ENCODE data around the gene SMAD3. TPM values are rescaled to one million over a fixed set of nuclear protein-coding genes. Genes with fewer than 3 reads are reported as not detected.

The SMAD3 gene
- total RNA-seq, 1 donor from 2014 or later = 89.3 TPM

- no peak overlapping the region for H3K4me3 ChIP-seq
- no peaks in the 10 kb centered on the region for H3K27me3 ChIP-seq
- intact Hi-C loops (cut with DNase I) = loop anchor here (5.0 kb wide), 1 partner anchor 79 kb away; no protein-coding TSS in a partner anchor
- peaks cover 19 to 49% of the 10 kb centered on the region in 2 donors for H3K4me1 ChIP-seq
- DNase-seq (ENCODE audit: low spot score in 2 of 2) = no peak
- no peaks in the 10 kb centered on the region for H3K36me3 ChIP-seq
- peak overlapping the region; percentile 86 to 87 for H3K27ac ChIP-seq
- TF ChIP-seq, protein P1, sequence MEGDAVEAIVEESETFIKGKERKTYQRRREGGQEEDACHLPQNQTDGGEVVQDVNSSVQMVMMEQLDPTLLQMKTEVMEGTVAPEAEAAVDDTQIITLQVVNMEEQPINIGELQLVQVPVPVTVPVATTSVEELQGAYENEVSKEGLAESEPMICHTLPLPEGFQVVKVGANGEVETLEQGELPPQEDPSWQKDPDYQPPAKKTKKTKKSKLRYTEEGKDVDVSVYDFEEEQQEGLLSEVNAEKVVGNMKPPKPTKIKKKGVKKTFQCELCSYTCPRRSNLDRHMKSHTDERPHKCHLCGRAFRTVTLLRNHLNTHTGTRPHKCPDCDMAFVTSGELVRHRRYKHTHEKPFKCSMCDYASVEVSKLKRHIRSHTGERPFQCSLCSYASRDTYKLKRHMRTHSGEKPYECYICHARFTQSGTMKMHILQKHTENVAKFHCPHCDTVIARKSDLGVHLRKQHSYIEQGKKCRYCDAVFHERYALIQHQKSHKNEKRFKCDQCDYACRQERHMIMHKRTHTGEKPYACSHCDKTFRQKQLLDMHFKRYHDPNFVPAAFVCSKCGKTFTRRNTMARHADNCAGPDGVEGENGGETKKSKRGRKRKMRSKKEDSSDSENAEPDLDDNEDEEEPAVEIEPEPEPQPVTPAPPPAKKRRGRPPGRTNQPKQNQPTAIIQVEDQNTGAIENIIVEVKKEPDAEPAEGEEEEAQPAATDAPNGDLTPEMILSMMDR (IDR thresholded peaks at IDR 0.05) = no peak
- no peaks in the 10 kb centered on the region for H3K9me3 ChIP-seq
Measured at GRCh38 chr15:67126551-67127330, 61.3 kb downstream of the SMAD3 start.

GRCh38 chr15:67127331-67127664 lies 61.9 kb downstream of the SMAD3 start:
- H3K27ac ChIP-seq = peak overlapping the region; percentile 86 to 87
- DNase-seq (ENCODE audit: low spot score in 2 of 2) = no peak
- H3K27me3 ChIP-seq = no peaks in the 10 kb centered on the region
- H3K4me1 ChIP-seq = peaks cover 17 to 48% of the 10 kb centered on the region in 2 donors
- H3K36me3 ChIP-seq = no peaks in the 10 kb centered on the region
- no peaks in the 10 kb centered on the region for H3K9me3 ChIP-seq
- H3K4me3 ChIP-seq = no peak overlapping the region
- intact Hi-C loops (cut with DNase I) = loop anchor here (5.0 kb wide), 1 partner anchor 80 kb away; no protein-coding TSS in a partner anchor
- TF ChIP-seq, protein P1 (IDR thresholded peaks at IDR 0.05) = no peak

DNA sequence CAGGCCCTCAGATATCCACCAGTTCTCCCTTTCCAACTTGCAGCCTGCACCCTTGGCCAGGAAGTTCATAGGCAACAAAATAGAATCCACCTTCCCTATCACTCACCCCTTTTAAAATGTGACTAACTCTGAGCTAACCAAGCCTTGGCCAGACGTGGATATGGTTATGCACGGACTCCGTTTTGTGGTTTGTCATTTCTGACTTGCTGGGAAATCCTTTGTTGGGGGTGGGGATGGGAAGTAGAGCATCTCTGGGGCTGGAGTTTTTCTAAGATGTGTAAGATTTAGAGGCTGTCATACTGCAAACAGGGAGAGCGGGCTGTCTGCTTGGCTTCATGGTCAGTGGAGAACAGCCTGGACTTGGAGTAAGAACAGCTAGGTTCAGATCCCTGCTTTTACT lies 62.6 kb downstream of the SMAD3 start:
- Histone ChIP-seq H3K27me3 (no peaks in the 10 kb centered on the region), H3K27ac (peak overlapping the region in 1 of 2 donors; percentile 86), H3K4me1 (peaks cover 17 to 48% of the 10 kb centered on the region in 2 donors), H3K9me3 (no peaks in the 10 kb centered on the region), H3K36me3 (no peaks in the 10 kb centered on the region), H3K4me3 (no peak overlapping the region)
- DNase-seq (ENCODE audit: low spot score in 2 of 2) = no peak
- TF ChIP-seq, protein P1 (IDR thresholded peaks at IDR 0.05) = no peak
- intact Hi-C loops (cut with DNase I) = loop anchor here (5.0 kb wide), 1 partner anchor 81 kb away; no protein-coding TSS in a partner anchor

DNA sequence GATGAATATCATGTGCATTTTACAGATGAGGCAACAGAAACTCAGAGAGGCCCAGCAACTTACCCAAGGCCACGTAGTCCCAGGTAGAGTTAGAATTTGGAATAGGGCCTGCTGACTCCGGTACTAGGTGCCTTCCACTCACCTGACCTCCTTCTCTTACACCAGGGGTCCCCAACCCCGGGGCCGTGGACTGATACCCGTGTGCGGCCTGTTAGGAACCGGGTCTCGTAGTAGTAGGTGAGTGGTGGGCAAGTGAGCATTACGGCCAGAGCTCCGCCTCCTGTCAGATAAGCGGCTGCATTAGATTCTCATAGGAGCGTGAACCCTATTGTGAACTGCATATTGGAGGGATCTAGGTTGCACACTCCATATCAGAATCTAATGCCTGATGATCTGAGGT lies 64.8 kb downstream of the SMAD3 start:
- H3K27me3 ChIP-seq = no peaks in the 10 kb centered on the region
- no peak overlapping the region for H3K27ac ChIP-seq
- TF ChIP-seq, protein P1 (IDR thresholded peaks at IDR 0.05) = no peak
- no peak overlapping the region for H3K4me3 ChIP-seq
- H3K9me3 ChIP-seq = no peaks in the 10 kb centered on the region
- no peaks in the 10 kb centered on the region for H3K36me3 ChIP-seq
- no peak for DNase-seq (ENCODE audit: low spot score in 2 of 2)
- peaks cover 18 to 56% of the 10 kb centered on the region in 2 donors for H3K4me1 ChIP-seq
- intact Hi-C loops (cut with DNase I) = no loop called here

DNA sequence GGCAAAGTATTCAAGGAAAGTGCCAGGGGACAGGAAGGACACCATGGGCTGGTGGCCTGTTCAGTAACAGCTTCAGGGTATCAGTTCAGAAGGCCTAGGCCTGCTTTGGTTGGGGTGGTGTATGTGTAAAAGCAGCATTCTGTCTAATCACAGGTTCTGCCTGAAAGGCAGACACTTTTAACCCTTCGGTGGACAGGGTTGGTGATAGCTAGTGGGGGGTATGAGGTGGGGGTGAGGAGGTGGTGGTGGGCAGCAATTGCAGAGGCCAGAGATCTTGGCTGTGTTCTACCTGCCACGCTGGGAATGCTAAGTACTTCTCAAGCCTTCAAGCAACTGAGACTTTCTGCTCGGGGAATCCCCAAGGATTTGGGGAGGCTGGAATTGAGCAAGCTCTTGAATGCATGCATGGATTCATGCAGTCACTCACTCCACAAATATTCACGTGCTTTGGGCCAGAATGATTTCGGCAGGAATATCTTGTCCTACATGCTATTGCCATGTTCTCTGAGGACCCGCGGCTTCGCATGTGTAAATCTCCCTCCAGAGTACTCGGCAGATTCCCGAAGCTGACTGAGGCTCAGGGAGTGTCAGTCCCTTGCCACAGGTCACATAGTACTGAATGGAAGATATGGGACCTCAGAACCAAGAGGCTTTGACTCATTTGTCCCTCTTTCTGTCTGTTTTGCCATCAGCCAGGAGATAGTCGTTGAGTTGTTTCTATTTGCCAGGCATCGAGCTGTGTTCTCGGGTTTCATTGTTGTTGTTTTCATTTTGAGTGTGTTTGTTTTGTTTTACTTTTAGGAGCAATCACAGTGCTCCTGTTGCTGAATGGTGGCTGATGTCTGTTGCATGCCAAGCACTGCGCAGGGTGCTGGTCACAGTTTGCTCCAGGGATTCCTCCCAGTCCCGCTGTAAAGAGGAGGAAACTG lies 65.5 kb downstream of the SMAD3 start:
- intact Hi-C loops (cut with DNase I) = no loop called here
- H3K27ac ChIP-seq = no peak overlapping the region
- peaks cover 14 to 56% of the 10 kb centered on the region in 2 donors for H3K4me1 ChIP-seq

More for the DNA sequence above, 65.5 kb downstream of the SMAD3 start:
- no peaks in the 10 kb centered on the region for H3K36me3 ChIP-seq
- no peaks in the 10 kb centered on the region for H3K9me3 ChIP-seq
- DNase-seq (ENCODE audit: low spot score in 2 of 2) = no peak
- no peaks in the 10 kb centered on the region for H3K27me3 ChIP-seq
- TF ChIP-seq, protein P1 (IDR thresholded peaks at IDR 0.05) = no peak
- no peak overlapping the region for H3K4me3 ChIP-seq
